ENCODE measurements around the gene KCNJ6. TPM values are rescaled to one million over a fixed set of nuclear protein-coding genes. Genes with fewer than 3 reads are reported as not detected.

KCNJ6 gene
- total RNA-seq, 1 donor from 2014 or later: not detected

DNA sequence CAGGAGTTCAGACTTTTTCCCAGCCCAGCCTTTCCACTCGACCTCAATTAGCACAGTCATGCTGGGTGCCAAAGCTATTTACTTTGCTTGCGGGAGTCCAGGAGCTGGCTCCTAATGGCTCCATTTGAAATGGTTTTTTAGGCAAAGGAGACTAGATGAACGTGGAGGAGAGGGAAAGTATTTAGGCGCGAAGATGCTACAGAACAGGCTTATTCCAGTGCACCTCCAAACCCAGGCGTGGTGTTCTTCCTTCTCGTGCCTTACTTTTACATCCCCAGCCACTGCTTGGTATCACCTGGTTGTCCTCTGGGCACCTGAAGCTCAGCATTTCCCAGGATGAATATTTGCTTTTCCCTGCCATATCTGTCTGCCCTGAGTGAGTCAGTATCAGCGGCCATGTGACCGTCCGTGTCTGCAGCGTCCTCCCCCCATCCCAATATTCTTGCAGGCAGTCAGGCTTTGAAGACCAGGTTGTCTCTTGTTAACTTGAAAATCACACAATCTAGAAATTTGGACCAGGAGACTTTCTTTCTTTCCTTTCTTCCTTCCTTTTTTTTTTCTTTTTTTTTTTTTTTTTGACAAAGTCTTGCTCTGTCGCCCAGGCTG is 351.2 kb downstream of the KCNJ6 start:
- TF ChIP-seq, protein P1, sequence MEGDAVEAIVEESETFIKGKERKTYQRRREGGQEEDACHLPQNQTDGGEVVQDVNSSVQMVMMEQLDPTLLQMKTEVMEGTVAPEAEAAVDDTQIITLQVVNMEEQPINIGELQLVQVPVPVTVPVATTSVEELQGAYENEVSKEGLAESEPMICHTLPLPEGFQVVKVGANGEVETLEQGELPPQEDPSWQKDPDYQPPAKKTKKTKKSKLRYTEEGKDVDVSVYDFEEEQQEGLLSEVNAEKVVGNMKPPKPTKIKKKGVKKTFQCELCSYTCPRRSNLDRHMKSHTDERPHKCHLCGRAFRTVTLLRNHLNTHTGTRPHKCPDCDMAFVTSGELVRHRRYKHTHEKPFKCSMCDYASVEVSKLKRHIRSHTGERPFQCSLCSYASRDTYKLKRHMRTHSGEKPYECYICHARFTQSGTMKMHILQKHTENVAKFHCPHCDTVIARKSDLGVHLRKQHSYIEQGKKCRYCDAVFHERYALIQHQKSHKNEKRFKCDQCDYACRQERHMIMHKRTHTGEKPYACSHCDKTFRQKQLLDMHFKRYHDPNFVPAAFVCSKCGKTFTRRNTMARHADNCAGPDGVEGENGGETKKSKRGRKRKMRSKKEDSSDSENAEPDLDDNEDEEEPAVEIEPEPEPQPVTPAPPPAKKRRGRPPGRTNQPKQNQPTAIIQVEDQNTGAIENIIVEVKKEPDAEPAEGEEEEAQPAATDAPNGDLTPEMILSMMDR (IDR thresholded peaks at IDR 0.05): no peak
- no peak for TF ChIP-seq POLR2A (IDR thresholded peaks at IDR 0.05)
- no peak for TF ChIP-seq POLR2AphosphoS5 (IDR thresholded peaks at IDR 0.05; ENCODE audit: insufficient read depth in 1 of 2, low read depth in 1 of 2)

DNA sequence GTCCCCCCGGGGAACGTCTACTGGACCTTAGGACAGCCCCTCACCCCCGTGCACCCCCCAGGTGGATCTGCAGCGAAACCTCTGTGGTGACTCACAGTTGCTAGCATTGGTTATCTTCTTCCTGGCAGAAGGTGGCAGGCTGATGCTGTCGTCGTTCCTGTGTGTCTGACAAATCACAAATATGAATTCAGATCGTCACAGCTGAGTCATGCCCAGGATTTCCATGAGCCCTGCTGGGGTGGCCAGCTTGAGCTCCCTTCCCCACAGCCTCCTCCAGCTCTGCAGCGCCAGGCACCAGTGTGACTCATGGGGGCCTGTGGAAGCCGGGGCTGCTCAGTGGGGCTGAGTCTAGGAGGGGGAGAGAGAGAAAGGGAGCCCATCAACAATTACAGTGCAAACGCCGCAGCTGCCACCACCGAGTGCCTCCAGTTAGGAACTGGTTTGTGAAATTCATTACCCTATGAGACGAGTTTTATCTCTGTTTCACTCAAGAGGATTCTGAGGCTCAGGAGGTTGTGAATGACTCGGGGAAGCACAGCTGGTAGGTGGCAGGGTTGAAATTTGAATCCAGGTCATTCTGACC is 351.8 kb downstream of the KCNJ6 start:
- Histone ChIP-seq H3K27me3 (no peaks in the 10 kb centered on the region), H3K9me3 (no peaks in the 10 kb centered on the region), H3K27ac (peak overlapping the region; percentile 96), H3K4me1 (peaks cover 14% of the 10 kb centered on the region), H3K36me3 (no peaks in the 10 kb centered on the region), H3K4me3 (peak overlapping the region; percentile 55 to 72)
- intact Hi-C loops (cut with DNase I): loop anchor here (10.0 kb wide), 2 partner anchors 200 to 300 kb away; partner anchors contain the start of genes DYRK1A and VPS26C
- peak in 1 of 2 donors; percentile 53 for TF ChIP-seq POLR2AphosphoS5 (IDR thresholded peaks at IDR 0.05; ENCODE audit: insufficient read depth in 1 of 2, low read depth in 1 of 2)
- TF ChIP-seq, protein P1 (IDR thresholded peaks at IDR 0.05): no peak
- DNase-seq (ENCODE audit: extremely low spot score in 2 of 2): no peak

More for the DNA sequence above, 351.2 kb downstream of the KCNJ6 start:
- peak overlapping the region; percentile 96 for H3K27ac ChIP-seq
- intact Hi-C loops (cut with DNase I): loop anchor here (10.0 kb wide), 2 partner anchors 200 to 300 kb away; partner anchors contain the start of genes DYRK1A and VPS26C
- no peaks in the 10 kb centered on the region for H3K27me3 ChIP-seq
- DNase-seq (ENCODE audit: extremely low spot score in 2 of 2): no peak
- peak overlapping the region; percentile 55 to 72 for H3K4me3 ChIP-seq
- peaks cover 14% of the 10 kb centered on the region for H3K4me1 ChIP-seq
- no peaks in the 10 kb centered on the region for H3K9me3 ChIP-seq
- H3K36me3 ChIP-seq: no peaks in the 10 kb centered on the region

DNA sequence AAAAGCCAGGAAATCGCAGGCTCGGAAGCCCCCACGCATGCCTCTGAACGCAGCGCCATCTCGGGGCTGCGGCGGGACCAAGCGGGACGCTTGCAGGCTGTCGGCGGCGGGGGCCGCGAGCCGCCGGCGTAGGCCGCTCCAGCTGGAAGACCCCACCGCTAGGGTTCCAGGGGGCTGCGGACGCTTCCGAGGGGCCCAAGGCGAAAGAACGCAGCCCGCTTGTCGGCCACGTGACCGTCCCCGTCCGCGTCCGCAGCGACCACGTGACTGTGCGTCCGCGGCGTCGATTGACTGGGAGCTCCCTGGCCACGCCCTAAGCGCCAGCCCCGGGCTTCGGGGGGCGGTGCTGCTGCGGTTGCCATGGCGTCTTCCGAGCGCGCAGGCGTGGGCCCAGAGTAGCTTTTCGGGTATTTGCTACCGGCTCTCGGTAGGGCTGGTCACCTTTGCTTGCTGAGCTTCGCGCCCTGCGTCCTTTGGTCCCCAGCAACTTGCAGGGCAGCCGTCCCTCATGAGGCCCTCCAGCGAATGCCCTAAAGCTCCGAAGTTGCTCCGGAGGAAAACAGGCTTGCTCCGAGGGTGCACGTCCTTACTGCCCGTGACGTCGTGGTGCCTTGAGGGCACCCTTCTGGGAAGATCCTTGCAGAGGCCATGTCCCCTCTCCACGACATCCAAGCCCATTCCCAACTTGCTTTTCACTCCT is 352.5 kb downstream of the KCNJ6 start:
- Histone ChIP-seq H3K9me3 (no peaks in the 10 kb centered on the region), H3K27me3 (no peaks in the 10 kb centered on the region), H3K4me3 (peak overlapping the region; percentile 55 to 72), H3K4me1 (peaks cover 14% of the 10 kb centered on the region), H3K36me3 (no peaks in the 10 kb centered on the region), H3K27ac (peak overlapping the region; percentile 96)
- TF ChIP-seq POLR2A (IDR thresholded peaks at IDR 0.05) (peak in 1 of 2 donors; percentile 27), POLR2AphosphoS5 (IDR thresholded peaks at IDR 0.05; ENCODE audit: insufficient read depth in 1 of 2, low read depth in 1 of 2) (peak; percentile 22 to 83)
- TF ChIP-seq, protein P1 (IDR thresholded peaks at IDR 0.05): peak in 1 of 3 experiments; percentile 27
- peak in 1 of 2 donors; percentile 95 for DNase-seq (ENCODE audit: extremely low spot score in 2 of 2)
- intact Hi-C loops (cut with DNase I): loop anchor here (10.0 kb wide), 2 partner anchors 199 to 299 kb away; partner anchors contain the start of genes DYRK1A and VPS26C

DNA sequence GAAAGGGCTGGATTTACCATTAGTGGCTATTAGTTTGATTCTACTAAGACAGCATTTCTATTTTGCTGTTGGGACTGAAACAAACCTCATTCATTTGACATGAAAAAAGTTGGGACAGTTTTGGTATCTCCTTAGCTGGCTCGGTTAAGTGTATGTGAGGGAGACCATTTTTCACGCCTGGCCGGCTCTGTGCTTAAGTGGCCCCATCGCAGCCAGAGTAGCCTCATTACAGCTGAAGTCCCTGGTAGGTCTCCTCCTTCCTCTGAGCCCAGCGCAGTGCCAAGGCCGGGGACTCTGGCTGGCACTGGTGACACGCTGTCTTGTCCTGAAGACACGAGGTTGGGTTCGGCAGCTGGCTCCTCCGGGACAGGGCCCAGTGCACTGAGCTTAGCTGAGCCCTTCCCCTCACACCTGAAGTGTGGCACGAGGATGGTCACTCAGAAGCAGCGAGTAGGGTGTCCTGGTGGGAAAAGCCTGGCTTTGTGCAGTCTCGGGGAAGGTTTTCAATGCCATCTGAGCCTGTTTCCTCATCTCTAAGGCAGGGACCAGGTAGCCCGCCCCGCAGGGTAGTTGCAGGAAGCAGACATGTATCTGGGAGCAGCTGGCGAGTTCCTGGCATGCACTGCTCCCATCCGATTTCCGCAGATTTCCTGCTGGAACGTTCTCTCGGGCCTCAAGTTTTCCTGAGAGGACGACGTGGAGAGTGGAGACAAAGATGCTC is 353.2 kb downstream of the KCNJ6 start:
- intact Hi-C loops (cut with DNase I): loop anchor here (10.0 kb wide), 2 partner anchors 198 to 298 kb away; partner anchors contain the start of genes DYRK1A and VPS26C
- H3K27ac ChIP-seq: peak overlapping the region; percentile 96
- no peaks in the 10 kb centered on the region for H3K36me3 ChIP-seq
- H3K9me3 ChIP-seq: no peaks in the 10 kb centered on the region
- TF ChIP-seq POLR2A (IDR thresholded peaks at IDR 0.05) (no peak), POLR2AphosphoS5 (IDR thresholded peaks at IDR 0.05; ENCODE audit: insufficient read depth in 1 of 2, low read depth in 1 of 2) (no peak)
- TF ChIP-seq, protein P1 (IDR thresholded peaks at IDR 0.05): no peak
- peak in 1 of 2 donors; percentile 88 for DNase-seq (ENCODE audit: extremely low spot score in 2 of 2)
- peak overlapping the region; percentile 55 to 72 for H3K4me3 ChIP-seq
- no peaks in the 10 kb centered on the region for H3K27me3 ChIP-seq
- H3K4me1 ChIP-seq: peaks cover 14% of the 10 kb centered on the region
